H1 (cell line): ENCODE measurements around the gene BCAR1. TPM values are rescaled to one million over a fixed set of nuclear protein-coding genes. Genes with fewer than 3 reads are reported as not detected.
"Not testable (repeated sequence)": the region's sequence is repeated elsewhere in the genome, so short reads cannot be mapped to it uniquely, and the experiment has no call there.

ENCODE experiments used
- CTCF ChIA-PET: fragments of 300-600 bp; sonication (Branson Sonifier 250); formaldehyde crosslinking; loops from one replicate; lab custom pipeline; 2021; ENCODE audit not compliant: partially characterized antibody; lab: Charles Lee
- POLR2A ChIA-PET: fragments of 300-600 bp; sonication (Branson Sonifier 250); formaldehyde crosslinking; loops from one replicate; lab custom pipeline; 2021; ENCODE audit warnings: inconsistent platforms; ENCODE audit not compliant: partially characterized antibody; lab: Charles Lee
- DNase-seq, 2 experiments: peaks; one replicate each; pipeline versions ENCODE4 v3.0.0 to v3.0.0-alpha.2; 2010 to 2022; ENCODE audit warnings: low spot score in 2 of 2, low read depth in 1 of 2, mixed read lengths in 1 of 2
- FAIRE-seq: peaks from 2 replicates; lab custom pipeline; 2011; peaks lifted over from hg19 to GRCh38; lab: Jason Lieb, UNC
- H2AFZ ChIP-seq: 2 replicates; pipeline ENCODE4 v1.8.1; 2012; ENCODE audit warnings: low read length, inconsistent platforms
- H2AK5ac ChIP-seq: 2 replicates; pipeline ENCODE4 v1.6.1; 2013; ENCODE audit warnings: low read depth, low read length
- H2BK120ac ChIP-seq: replicated peaks from 2 replicates; pipeline ENCODE3; 2013; ENCODE audit warnings: low read depth, low read length, inconsistent platforms
- H2BK12ac ChIP-seq: 2 replicates; pipeline ENCODE4 v1.6.1; 2013; ENCODE audit warnings: low read depth, low read length
- H2BK15ac ChIP-seq: 2 replicates; pipeline ENCODE4 v1.6.1; 2013; ENCODE audit warnings: low read length
- H2BK20ac ChIP-seq: 2 replicates; pipeline ENCODE4 v1.6.1; 2013; ENCODE audit warnings: low read length
- H2BK5ac ChIP-seq: 2 replicates; pipeline ENCODE4 v1.6.1; 2013; ENCODE audit warnings: low read depth, low read length
- H3K14ac ChIP-seq: 2 replicates; pipeline ENCODE4 v1.6.1; 2013; ENCODE audit warnings: inconsistent platforms; ENCODE audit not compliant: insufficient read length
- H3K18ac ChIP-seq: 2 replicates; pipeline ENCODE4 v1.6.1; 2013; ENCODE audit warnings: low read length; ENCODE audit errors: extremely low read depth
- H3K23ac ChIP-seq: 2 replicates; pipeline ENCODE4 v1.6.1; 2013; ENCODE audit warnings: inconsistent platforms; ENCODE audit not compliant: insufficient read length
- H3K23me2 ChIP-seq: 2 replicates; pipeline ENCODE4 v1.6.1; 2013; ENCODE audit warnings: low read depth, low read length
- H3K27ac ChIP-seq: 2 replicates; pipeline ENCODE4 v1.6.1; 2011; ENCODE audit warnings: low read depth, low read length, inconsistent platforms
- H3K27me3 ChIP-seq, 4 experiments: replicated peaks in 1 of 4; 1 replicate in 1 of 4; 2 replicates in 3 of 4; pipeline versions ENCODE4 v1.6.1 to v1.8.1; 2011 to 2013; ENCODE audit warnings: low read length in 3 of 4, mild to moderate bottlenecking in 3 of 4, inconsistent platforms in 2 of 4, mixed read lengths in 2 of 4, moderate library complexity in 1 of 4; ENCODE audit not compliant: control insufficient read depth in 3 of 4, insufficient read depth in 3 of 4; ENCODE audit errors: extremely low read depth in 1 of 4
- H3K36me3 ChIP-seq, 4 experiments: 2 replicates each; pipeline versions ENCODE4 v1.6.1 to v1.8.1; 2011 to 2013; ENCODE audit warnings: mild to moderate bottlenecking in 4 of 4, low read length in 3 of 4, moderate library complexity in 2 of 4, control low read depth in 1 of 4, inconsistent platforms in 1 of 4; ENCODE audit not compliant: insufficient read depth in 4 of 4, control insufficient read depth in 2 of 4
- H3K4ac ChIP-seq: replicated peaks from 2 replicates; pipeline ENCODE3; 2013; ENCODE audit warnings: low read length, low read depth, mixed read lengths, inconsistent platforms; ENCODE audit not compliant: insufficient read length
- H3K4me1 ChIP-seq, 4 experiments: replicated peaks in 1 of 4; 1 replicate in 1 of 4; 2 replicates in 3 of 4; pipeline versions ENCODE4 v1.6.1 to v1.8.1; 2011 to 2013; ENCODE audit warnings: low read length in 3 of 4, inconsistent platforms in 2 of 4, mixed read lengths in 1 of 4; ENCODE audit not compliant: insufficient read depth in 4 of 4, control insufficient read depth in 3 of 4
- H3K4me2 ChIP-seq, 2 experiments: 2 replicates each; pipeline versions ENCODE4 v1.6.1 to v1.8.1; 2011 to 2013; ENCODE audit warnings: low read depth in 2 of 2, low read length in 2 of 2, control low read depth in 1 of 2, inconsistent platforms in 1 of 2, mild to moderate bottlenecking in 1 of 2; ENCODE audit not compliant: insufficient read depth in 1 of 2
- H3K4me3 ChIP-seq, 4 experiments: fragments of 200-600, 300-600 bp in 1 of 4; sonication (generic), shearing (Covaris generic), sonication (Bioruptor Twin) in 1 of 4; 2 replicates each; pipeline versions ENCODE4 v1.5.1 to v1.8.1; 2011 to 2016; ENCODE audit warnings: low read length in 4 of 4, low read depth in 3 of 4, control low read depth in 2 of 4, inconsistent platforms in 2 of 4, mild to moderate bottlenecking in 2 of 4, mixed read lengths in 1 of 4, moderate library complexity in 1 of 4; ENCODE audit not compliant: insufficient read depth in 2 of 4; ENCODE audit errors: extremely low read depth in 1 of 4
- H3K56ac ChIP-seq: replicated peaks from 2 replicates; pipeline ENCODE3; 2013; ENCODE audit warnings: low read depth, mild to moderate bottlenecking, mixed read lengths, low read length, inconsistent platforms; ENCODE audit not compliant: insufficient read length
- H3K79me1 ChIP-seq: 2 replicates; pipeline ENCODE4 v1.6.1; 2013; ENCODE audit warnings: low read depth, low read length, control low read depth
- H3K79me2 ChIP-seq, 2 experiments: 2 replicates each; pipeline versions ENCODE4 v1.6.1 to v1.8.1; 2012 to 2013; ENCODE audit warnings: low read length in 2 of 2, mild to moderate bottlenecking in 2 of 2, inconsistent platforms in 1 of 2; ENCODE audit not compliant: insufficient read depth in 2 of 2, control insufficient read depth in 1 of 2
- H3K9ac ChIP-seq, 4 experiments: replicated peaks in 1 of 4; 1 replicate in 1 of 4; 2 replicates in 3 of 4; pipeline versions ENCODE4 v1.6.1 to v1.8.1; 2011 to 2013; ENCODE audit warnings: low read depth in 3 of 4, low read length in 3 of 4, control low read depth in 2 of 4, mild to moderate bottlenecking in 2 of 4, moderate library complexity in 2 of 4, inconsistent platforms in 1 of 4; ENCODE audit errors: extremely low read depth in 1 of 4
- H3K9me3 ChIP-seq, 2 experiments: 2 replicates each; pipeline versions ENCODE4 v1.6.1 to v1.8.1; 2012 to 2013; ENCODE audit warnings: mild to moderate bottlenecking in 2 of 2, moderate library complexity in 2 of 2, control low read depth in 1 of 2, inconsistent platforms in 1 of 2, low read depth in 1 of 2, low read length in 1 of 2, mixed read lengths in 1 of 2; ENCODE audit not compliant: insufficient read depth in 2 of 2
- H4K20me1 ChIP-seq, 2 experiments: replicated peaks in 1 of 2; 2 replicates each; pipeline versions ENCODE3 to v1.8.1; 2011 to 2013; ENCODE audit warnings: inconsistent platforms in 2 of 2, low read length in 2 of 2, mild to moderate bottlenecking in 1 of 2; ENCODE audit not compliant: insufficient read depth in 2 of 2, control insufficient read depth in 1 of 2
- H4K5ac ChIP-seq: 2 replicates; pipeline ENCODE4 v1.6.1; 2013; ENCODE audit warnings: low read length, low read depth, mixed read lengths, inconsistent platforms; ENCODE audit not compliant: insufficient read length
- H4K8ac ChIP-seq: 2 replicates; pipeline ENCODE4 v1.8.0; 2013; ENCODE audit warnings: mild to moderate bottlenecking, moderate library complexity, low read length, inconsistent platforms; ENCODE audit not compliant: insufficient read depth; ENCODE audit errors: extremely low read depth
- H4K91ac ChIP-seq: replicated peaks from 2 replicates; pipeline ENCODE3; 2013; ENCODE audit warnings: low read length, mixed read lengths, inconsistent platforms; ENCODE audit not compliant: insufficient read length
- WGBS, 2 experiments: shearing (Covaris generic) in 1 of 2; methylation state at CpG; one replicate each; pipeline versions ENCODE4 v1.1.6 to v1.1.7; 2013 to 2015; ENCODE audit warnings: low lambda C conversion rate in 2 of 2, mixed read lengths in 2 of 2, inconsistent platforms in 1 of 2, low coverage in 1 of 2, missing lambda C conversion rate in 1 of 2; ENCODE audit not compliant: insufficient replicate concordance in 2 of 2, insufficient coverage in 1 of 2, insufficient read length in 1 of 2; ENCODE audit errors: extremely low coverage in 1 of 2, missing lambda C conversion rate in 1 of 2; 5-methylcytosine and 5-hydroxymethylcytosine counted together
- polyA plus RNA-seq, 7 experiments: library from polyadenylated mRNA; depleted of rRNA in 3 of 7; stranded (reverse) in 5 of 7; unstranded in 2 of 7; fragments of >200 nt in 5 of 7; fragments of 200-250 nt in 2 of 7; gene quantifications; 1 replicate in 5 of 7; 2 replicates in 1 of 7; 4 replicates in 1 of 7; pipeline versions ENCODE4 v1.2.1 to v1.2.3, GENCODE V29; 2011 to 2013; ENCODE audit warnings: missing spikeins in 2 of 7, mixed read lengths in 2 of 7
- total RNA-seq: library from RNA; stranded (reverse); fragmentation: NEBNext Ultra II Directional; extraction: Animal tissue kit (Norgen Biotek cat#: 25700); gene quantifications from 2 replicates; pipeline ENCODE4 v1.2.1, GENCODE V29; 2021

BCAR1 gene
- total and polyA plus RNA-seq, 2 of the 8 experiments (the other 6 are each of a cell fraction or from before 2014, with no cell fraction given): 59.8 to 105 TPM

DNA sequence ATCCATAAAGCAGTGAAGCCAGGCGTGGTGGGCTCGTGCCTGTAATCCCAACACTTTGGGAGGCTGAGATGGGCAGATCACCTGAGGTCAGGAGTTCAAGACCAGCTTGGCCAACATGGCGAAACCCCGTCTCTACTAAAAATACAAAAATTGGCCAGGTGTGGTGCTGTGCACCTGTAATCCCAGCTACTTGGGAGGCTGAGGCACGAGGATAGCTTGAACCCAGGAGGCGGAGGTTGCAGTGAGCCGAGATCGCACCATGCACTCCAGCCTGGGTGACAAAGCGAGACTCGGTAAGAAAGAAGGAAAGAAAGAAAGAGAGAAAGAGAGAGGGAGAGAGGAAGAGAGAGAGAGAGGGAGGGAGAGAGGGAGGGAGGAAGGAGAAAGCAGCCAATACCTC, 21.2 kb upstream of the BCAR1 start:
- H3K18ac ChIP-seq, H3K9ac ChIP-seq, H2BK5ac ChIP-seq, DNase-seq, H3K27ac ChIP-seq, FAIRE-seq, H3K9me3 ChIP-seq, H2AFZ ChIP-seq, H3K4ac ChIP-seq, H3K27me3 ChIP-seq, H2BK120ac ChIP-seq, H2AK5ac ChIP-seq, H3K36me3 ChIP-seq, H2BK15ac ChIP-seq, H3K79me2 ChIP-seq, H3K4me2 ChIP-seq, H3K4me3 ChIP-seq, H3K79me1 ChIP-seq, H4K91ac ChIP-seq, H2BK12ac ChIP-seq, H2BK20ac ChIP-seq, H4K5ac ChIP-seq, H3K23me2 ChIP-seq, H3K4me1 ChIP-seq, H4K20me1 ChIP-seq, H4K8ac ChIP-seq, H3K23ac ChIP-seq, H3K56ac ChIP-seq, H3K14ac ChIP-seq: not testable (repeated sequence)
- WGBS, 2 experiments: 94% methylated on average over 7 of the region's 10 CpGs; no CpG with 5 or more reads in 1 of the 2 experiments
- CTCF ChIA-PET: interaction anchor here (0.7 to 2.9 kb wide), 9 partner anchors 9 to 131 kb away, joined by 3 to 16 read pairs (median 3); no protein-coding TSS in a partner anchor
- POLR2A ChIA-PET: interaction anchor here (1.5 to 3.4 kb wide), 3 partner anchors 19 to 23 kb away, joined by 4 to 14 read pairs (median 4); partner anchors contain the start of gene BCAR1
